Gastroesophageal sphincter (tissue), 4 donors: ENCODE data around the gene HOXA6. TPM values are rescaled to one million over a fixed set of nuclear protein-coding genes. Genes with fewer than 3 reads are reported as not detected.

ENCODE experiments used
- ATAC-seq: fragments of 150-250 bp; one replicate; pipeline ENCODE4 v1.9.1; 2016; ENCODE audit warnings: mild to moderate bottlenecking, moderate library complexity
- H3K27ac ChIP-seq, 4 donors: fragments of 200-600 bp; sonication (generic) in 3 of 4; 1 replicate in 3 of 4; 2 replicates in 1 of 4; pipeline ENCODE4 v1.5.1; 2016 to 2019
- H3K27me3 ChIP-seq: fragments of 200-600 bp; sonication (generic); one replicate; pipeline ENCODE4 v1.5.1; 2019
- H3K36me3 ChIP-seq, 2 donors: fragments of 200-600 bp; sonication (generic); one replicate each; pipeline ENCODE4 v1.5.1; 2019; ENCODE audit warnings: control low read depth in 1 of 2
- H3K4me1 ChIP-seq, 3 donors: fragments of 200-600 bp; sonication (generic); 1 replicate in 2 of 3; 2 replicates in 1 of 3; pipeline ENCODE4 v1.5.1; 2016 to 2019; ENCODE audit warnings: control low read depth in 2 of 3
- H3K4me3 ChIP-seq, 2 donors: fragments of 200-600 bp; sonication (generic); one replicate each; pipeline ENCODE4 v1.5.1; 2019; ENCODE audit warnings: mild to moderate bottlenecking in 1 of 2, moderate library complexity in 1 of 2
- H3K9me3 ChIP-seq, 3 donors: fragments of 200-600 bp; sonication (generic); one replicate each; pipeline ENCODE4 v1.5.1; 2017 to 2019; ENCODE audit warnings: control low read depth in 2 of 3
- CTCF ChIP-seq, 4 experiments: fragments of 200-600 bp in 2 of 4; fragments of 450-650 bp in 2 of 4; sonication (generic) in 1 of 4; IDR thresholded peaks; one replicate each; pipeline ENCODE4 v1.5.1; 2017 to 2019; ENCODE audit warnings: antibody characterized with exemption in 4 of 4, mild to moderate bottlenecking in 2 of 4, moderate library complexity in 2 of 4
- EP300 ChIP-seq: sonication (generic); formaldehyde crosslinking; IDR thresholded peaks from one replicate; pipeline ENCODE4 v1.6.1; 2017; ENCODE audit warnings: antibody characterized with exemption, mild to moderate bottlenecking
- POLR2A ChIP-seq, 2 donors: fragments of 450-650 bp; IDR thresholded peaks; one replicate each; pipeline ENCODE4 v1.6.1; 2017; ENCODE audit warnings: antibody characterized with exemption in 2 of 2, mild to moderate bottlenecking in 2 of 2, moderate library complexity in 1 of 2
- POLR2AphosphoS5 ChIP-seq: sonication (generic); formaldehyde crosslinking; IDR thresholded peaks from one replicate; pipeline ENCODE4 v1.6.1; 2017; ENCODE audit warnings: antibody characterized with exemption
- WGBS, 2 donors: methylation state at CpG; one replicate each; pipeline ENCODE4 v1.1.5; 2018; ENCODE audit warnings: low coverage in 1 of 2; 5-methylcytosine and 5-hydroxymethylcytosine counted together
- total RNA-seq, 4 donors: library from RNA; depleted of rRNA; stranded (reverse); fragments of >200 nt; gene quantifications; one replicate each; pipeline ENCODE4 v1.1.0, GENCODE V29; 2016

HOXA6 gene
- total RNA-seq, 4 donors from 2014 or later = 0.46 to 12.7 TPM; not detected in 2

GRCh38 chr7:27151341-27151930, 3.9 kb upstream of the HOXA6 start:
- peaks cover 80% of the 10 kb centered on the region for H3K27me3 ChIP-seq
- TF ChIP-seq POLR2AphosphoS5 = no peak
- no peak for TF ChIP-seq CTCF (IDR thresholded peaks at IDR 0.05)
- no peak for TF ChIP-seq POLR2A (IDR thresholded peaks at IDR 0.05)
- no peak for TF ChIP-seq EP300
- 15% methylated on average over 11 to 18 of the region's 27 CpGs for WGBS, 2 donors
- H3K27ac ChIP-seq = peak overlapping the region in 2 of 4 donors; percentile 29 to 65
- H3K4me1 ChIP-seq = peaks cover 0 to 62% (median 20%) of the 10 kb centered on the region in 3 donors
- peak overlapping the region; percentile 2 to 47 for H3K4me3 ChIP-seq
- no peaks in the 10 kb centered on the region for H3K9me3 ChIP-seq
- ATAC-seq = no peak
- no peaks in the 10 kb centered on the region for H3K36me3 ChIP-seq

GRCh38 chr7:27150568-27151340, 3.2 kb upstream of the HOXA6 start:
- peaks cover 0 to 55% (median 15%) of the 10 kb centered on the region in 3 donors for H3K4me1 ChIP-seq
- no peaks in the 10 kb centered on the region for H3K36me3 ChIP-seq
- H3K4me3 ChIP-seq = peak overlapping the region; percentile 2 to 47
- TF ChIP-seq POLR2AphosphoS5 = peak; percentile 90
- TF ChIP-seq POLR2A (IDR thresholded peaks at IDR 0.05) = no peak
- peak in 3 of 4 experiments; percentile 78 to 95 (median 80) for TF ChIP-seq CTCF (IDR thresholded peaks at IDR 0.05)
- TF ChIP-seq EP300 = no peak
- peaks cover 73% of the 10 kb centered on the region for H3K27me3 ChIP-seq
- no peaks in the 10 kb centered on the region for H3K9me3 ChIP-seq
- H3K27ac ChIP-seq = peak overlapping the region in 2 of 4 donors; percentile 29 to 65
- peak; percentile 70 for ATAC-seq
- 0 to 5% methylated on average over 3 to 11 of the region's 58 CpGs for WGBS, 2 donors

GRCh38 chr7:27149842-27150567, 2.4 kb upstream of the HOXA6 start:
- Histone ChIP-seq H3K4me3 (peak overlapping the region in 1 of 2 donors; percentile 47), H3K36me3 (no peaks in the 10 kb centered on the region), H3K4me1 (peaks cover 0 to 48% (median 15%) of the 10 kb centered on the region in 3 donors), H3K9me3 (no peaks in the 10 kb centered on the region), H3K27me3 (peaks cover 68% of the 10 kb centered on the region), H3K27ac (peak overlapping the region in 2 of 4 donors; percentile 29 to 65)
- 69 to 84% methylated on average over 4 to 7 of the region's 13 CpGs for WGBS, 2 donors
- no peak for ATAC-seq
- TF ChIP-seq EP300 (no peak), POLR2A (IDR thresholded peaks at IDR 0.05) (no peak)

GRCh38 chr7:27148756-27149641, 1.4 kb upstream of the HOXA6 start:
- Histone ChIP-seq H3K4me1 (peaks cover 0 to 48% (median 11%) of the 10 kb centered on the region in 3 donors), H3K9me3 (no peaks in the 10 kb centered on the region), H3K4me3 (peak overlapping the region in 1 of 2 donors; percentile 43), H3K27me3 (peaks cover 62% of the 10 kb centered on the region), H3K36me3 (no peaks in the 10 kb centered on the region), H3K27ac (peak overlapping the region in 2 of 4 donors; percentile 24 to 99)
- WGBS, 2 donors = 66 to 73% methylated on average over 8 to 19 of the region's 30 CpGs
- TF ChIP-seq POLR2AphosphoS5 = peak; percentile 22
- no peak for TF ChIP-seq EP300
- no peak for ATAC-seq

GRCh38 chr7:27148031-27148755, 619 bp upstream of the HOXA6 start:
- Histone ChIP-seq H3K9me3 (no peaks in the 10 kb centered on the region), H3K4me1 (peaks cover 0 to 52% (median 11%) of the 10 kb centered on the region in 3 donors), H3K27me3 (peaks cover 54% of the 10 kb centered on the region), H3K36me3 (no peaks in the 10 kb centered on the region), H3K4me3 (peak overlapping the region; percentile 2 to 43), H3K27ac (peak overlapping the region in 3 of 4 donors; percentile 32 to 99 (median 36))
- 67% methylated on average over 6 of the region's 28 CpGs; no CpG with 5 or more reads in 1 of the 2 donors for WGBS, 2 donors
- no peak for ATAC-seq
- TF ChIP-seq POLR2A (IDR thresholded peaks at IDR 0.05) = no peak
- TF ChIP-seq EP300 = no peak
- no peak for TF ChIP-seq CTCF (IDR thresholded peaks at IDR 0.05)
- no peak for TF ChIP-seq POLR2AphosphoS5
